Coronary artery (tissue), 2 donors: Measurements from ENCODE around the gene NEDD4.

Experiments used
- DNase-seq: peaks from one replicate; pipeline ENCODE4 v3.0.0-alpha.2; 2017; ENCODE audit warnings: low spot score
- H3K27ac ChIP-seq, 2 donors: fragments of 200-600 bp; sonication (generic); one replicate each; pipeline ENCODE4 v1.5.1; 2016 to 2019
- H3K4me3 ChIP-seq: fragments of 200-600 bp; sonication (generic); 2 replicates; pipeline ENCODE4 v1.5.1; 2016; ENCODE audit warnings: mild to moderate bottlenecking, moderate library complexity
- CTCF ChIP-seq: fragments of 200-600 bp; sonication (generic); IDR thresholded peaks from one replicate; pipeline ENCODE4 v1.5.1; 2019; ENCODE audit warnings: antibody characterized with exemption

NEDD4 gene

GRCh38 chr15:55782901-55783300, 210.5 kb downstream of the NEDD4 start:
- Histone ChIP-seq H3K4me3 (no peak overlapping the region), H3K27ac (no peak overlapping the region)
- DNase-seq = no peak
- TF ChIP-seq CTCF = no peak

- no peak for DNase-seq
- no peak overlapping the region for H3K4me3 ChIP-seq
- TF ChIP-seq CTCF = no peak
- no peak overlapping the region for H3K27ac ChIP-seq
Observed at GRCh38 chr15:55780292-55780691, 213.1 kb downstream of the NEDD4 start.

GRCh38 chr15:55778932-55779331, 214.5 kb downstream of the NEDD4 start:
- no peak for TF ChIP-seq CTCF
- Histone ChIP-seq H3K27ac (no peak overlapping the region), H3K4me3 (no peak overlapping the region)
- DNase-seq = no peak
